ENCODE results near the gene FLNC.

The FLNC gene

GRCh38 chr7:128846781-128847444 lies 16.7 kb downstream of the FLNC start:
- no peak for DNase-seq

DNA sequence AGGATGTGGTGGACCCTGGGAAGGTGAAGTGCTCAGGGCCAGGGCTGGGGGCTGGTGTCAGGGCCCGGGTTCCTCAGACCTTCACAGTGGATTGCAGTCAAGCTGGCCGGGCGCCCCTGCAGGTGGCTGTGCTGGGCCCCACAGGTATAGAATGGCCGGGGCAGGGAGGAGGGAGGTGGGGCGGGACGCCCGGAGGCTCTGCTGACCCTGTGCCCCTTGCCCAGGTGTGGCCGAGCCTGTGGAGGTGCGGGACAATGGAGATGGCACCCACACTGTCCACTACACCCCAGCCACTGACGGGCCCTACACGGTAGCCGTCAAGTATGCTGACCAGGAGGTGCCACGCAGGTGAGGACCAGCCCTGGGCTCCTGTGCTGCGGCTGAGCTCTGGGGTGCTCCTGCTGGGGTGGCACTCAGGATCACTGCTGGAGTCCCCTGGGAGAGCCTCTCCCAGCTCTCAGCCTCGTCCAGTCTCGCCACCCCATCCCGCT lies 17.6 kb downstream of the FLNC start:
- DNase-seq = no peak

DNA sequence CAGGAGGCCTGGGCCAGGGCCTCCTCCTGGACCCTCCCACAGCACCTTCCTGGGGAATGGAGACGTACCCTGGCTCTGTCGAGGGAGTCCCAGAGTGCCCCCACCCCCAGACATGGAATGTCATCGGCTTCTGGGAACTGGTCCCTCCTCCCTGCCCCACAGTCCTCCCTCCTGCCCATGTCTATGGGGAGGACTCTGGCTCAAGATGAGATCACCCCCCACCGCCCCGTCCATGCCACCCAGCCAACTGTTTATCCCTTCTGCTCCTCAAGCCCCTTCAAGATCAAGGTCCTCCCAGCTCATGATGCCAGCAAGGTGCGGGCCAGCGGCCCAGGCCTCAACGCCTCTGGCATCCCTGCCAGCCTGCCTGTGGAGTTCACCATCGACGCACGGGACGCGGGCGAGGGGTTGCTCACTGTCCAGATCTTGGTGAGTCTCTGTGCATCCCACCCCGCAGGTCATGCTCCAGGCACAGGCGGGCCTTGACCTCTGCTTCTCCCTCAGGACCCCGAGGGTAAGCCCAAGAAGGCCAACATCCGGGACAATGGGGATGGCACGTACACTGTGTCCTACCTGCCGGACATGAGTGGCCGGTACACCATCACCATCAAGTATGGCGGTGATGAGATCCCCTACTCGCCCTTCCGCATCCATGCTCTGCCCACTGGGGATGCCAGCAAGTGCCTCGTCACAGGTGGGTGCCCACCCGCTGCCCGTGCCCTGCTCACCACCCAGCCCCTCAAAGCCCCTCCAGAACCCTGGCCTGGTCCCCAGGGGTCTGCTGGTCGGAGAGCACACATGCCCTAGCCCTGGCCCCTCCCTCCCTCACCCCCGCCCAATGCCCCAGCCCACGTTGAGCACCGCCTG lies 18.3 kb downstream of the FLNC start:
- DNase-seq = no peak

GRCh38 chr7:128849156-128849515 lies 18.9 kb downstream of the FLNC start:
- DNase-seq = no peak

DNA sequence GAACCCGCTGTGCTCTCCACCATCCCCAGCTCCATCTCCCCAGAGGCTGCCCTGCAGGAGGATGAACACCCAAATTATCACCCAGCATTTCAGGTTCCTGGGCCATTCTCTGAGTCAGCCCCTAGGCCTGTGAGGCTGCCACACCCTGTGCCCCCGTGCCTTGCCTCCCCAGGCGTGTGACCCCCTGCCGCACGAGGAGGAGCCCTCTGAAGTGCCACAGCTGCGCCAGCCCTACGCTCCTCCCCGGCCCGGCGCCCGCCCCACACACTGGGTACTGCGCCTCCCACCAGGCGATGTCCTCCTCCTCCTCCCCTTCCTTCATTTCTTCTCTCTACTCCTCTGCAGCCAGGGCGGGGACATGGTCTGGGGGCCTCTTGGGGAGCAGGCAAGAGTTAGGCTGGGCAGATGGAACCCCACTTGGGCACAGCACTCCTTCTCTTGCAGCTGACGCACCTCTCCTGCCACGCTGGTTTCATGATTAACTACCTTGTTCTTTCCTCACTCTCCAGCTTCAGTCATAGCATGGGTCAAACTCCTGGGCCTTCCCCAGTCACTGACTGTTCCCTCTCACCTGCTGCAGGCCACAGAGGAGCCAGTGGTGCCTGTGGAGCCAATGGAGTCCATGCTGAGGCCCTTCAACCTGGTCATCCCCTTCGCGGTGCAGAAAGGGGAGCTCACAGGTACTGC lies 19.7 kb downstream of the FLNC start:
- DNase-seq = no peak

- no peak for DNase-seq
Observed at GRCh38 chr7:128852537-128853254, 22.5 kb downstream of the FLNC start.

- DNase-seq = no peak
Observed at GRCh38 chr7:128853799-128854198, 23.6 kb downstream of the FLNC start.

DNA sequence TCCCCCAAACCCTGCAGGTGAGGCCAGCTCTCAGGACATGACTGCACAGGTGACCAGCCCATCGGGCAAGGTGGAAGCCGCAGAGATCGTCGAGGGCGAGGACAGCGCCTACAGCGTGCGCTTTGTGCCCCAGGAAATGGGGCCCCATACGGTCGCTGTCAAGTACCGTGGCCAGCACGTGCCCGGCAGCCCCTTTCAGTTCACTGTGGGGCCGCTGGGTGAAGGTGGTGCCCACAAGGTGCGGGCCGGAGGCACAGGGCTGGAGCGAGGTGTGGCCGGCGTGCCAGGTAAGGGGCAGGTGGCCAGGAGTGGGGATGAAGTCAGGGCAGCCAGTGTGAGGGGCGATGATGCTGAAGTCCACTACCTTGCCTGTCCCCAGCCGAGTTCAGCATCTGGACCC lies 24.2 kb downstream of the FLNC start:
- DNase-seq = no peak

DNA sequence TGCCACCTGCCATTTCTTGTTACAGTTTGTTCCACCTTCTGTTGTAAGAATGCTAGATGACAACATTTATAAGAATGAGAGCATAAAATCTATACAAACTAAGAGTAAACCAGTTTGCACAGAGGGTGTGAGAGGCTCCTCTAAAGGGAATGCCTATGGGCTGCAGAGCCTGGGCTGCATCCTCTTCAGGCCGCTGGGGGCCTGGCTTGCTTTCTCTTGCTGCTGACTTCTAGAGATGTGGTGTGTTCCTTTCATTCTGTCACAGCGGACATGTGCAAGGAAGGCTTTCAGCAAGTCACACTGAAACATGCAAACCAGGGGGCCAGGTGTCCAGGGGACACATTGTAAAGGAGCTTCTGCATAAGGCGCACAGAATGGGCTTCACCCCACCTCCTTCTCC lies 25.4 kb downstream of the FLNC start:
- DNase-seq = no peak

GRCh38 chr7:128856001-128856718 lies 26.0 kb downstream of the FLNC start:
- no peak for DNase-seq

DNA sequence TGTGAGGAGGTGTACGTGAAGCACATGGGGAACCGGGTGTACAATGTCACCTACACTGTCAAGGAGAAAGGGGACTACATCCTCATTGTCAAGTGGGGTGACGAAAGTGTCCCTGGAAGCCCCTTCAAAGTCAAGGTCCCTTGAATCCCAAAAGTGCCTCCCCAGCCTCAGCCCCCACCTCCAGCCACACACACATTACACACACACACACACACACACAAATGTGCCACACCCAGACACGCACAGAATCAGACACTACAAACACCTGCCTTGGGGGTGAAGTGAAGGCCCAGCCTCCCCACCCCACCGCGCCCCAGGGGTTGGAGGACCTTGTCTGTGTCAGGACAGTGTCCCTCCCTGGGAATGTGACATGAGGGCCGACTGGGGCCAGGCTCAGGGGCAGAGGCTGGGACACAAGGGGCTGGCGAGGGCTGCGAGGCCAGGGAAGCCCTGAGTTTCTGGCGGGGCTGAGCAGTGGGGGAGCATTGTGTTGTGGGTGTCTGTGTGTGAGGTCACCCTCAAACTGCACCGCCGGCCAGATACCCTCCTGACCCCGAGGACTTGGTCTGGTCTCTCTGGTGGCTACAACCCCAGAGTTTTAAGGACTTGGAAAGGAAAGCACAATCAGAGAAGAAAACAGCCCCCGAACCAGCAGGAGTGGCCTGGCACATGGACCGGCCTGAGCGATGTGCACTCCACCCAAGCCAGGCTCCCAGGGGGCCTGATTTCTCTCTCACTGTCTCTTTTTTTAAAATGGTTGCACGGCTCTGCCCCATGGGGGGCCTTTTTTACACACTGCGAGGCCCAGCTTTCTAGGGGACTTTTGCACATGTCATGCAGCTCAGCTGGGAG lies 28.4 kb downstream of the FLNC start:
- peak; percentile 22 for DNase-seq

DNA sequence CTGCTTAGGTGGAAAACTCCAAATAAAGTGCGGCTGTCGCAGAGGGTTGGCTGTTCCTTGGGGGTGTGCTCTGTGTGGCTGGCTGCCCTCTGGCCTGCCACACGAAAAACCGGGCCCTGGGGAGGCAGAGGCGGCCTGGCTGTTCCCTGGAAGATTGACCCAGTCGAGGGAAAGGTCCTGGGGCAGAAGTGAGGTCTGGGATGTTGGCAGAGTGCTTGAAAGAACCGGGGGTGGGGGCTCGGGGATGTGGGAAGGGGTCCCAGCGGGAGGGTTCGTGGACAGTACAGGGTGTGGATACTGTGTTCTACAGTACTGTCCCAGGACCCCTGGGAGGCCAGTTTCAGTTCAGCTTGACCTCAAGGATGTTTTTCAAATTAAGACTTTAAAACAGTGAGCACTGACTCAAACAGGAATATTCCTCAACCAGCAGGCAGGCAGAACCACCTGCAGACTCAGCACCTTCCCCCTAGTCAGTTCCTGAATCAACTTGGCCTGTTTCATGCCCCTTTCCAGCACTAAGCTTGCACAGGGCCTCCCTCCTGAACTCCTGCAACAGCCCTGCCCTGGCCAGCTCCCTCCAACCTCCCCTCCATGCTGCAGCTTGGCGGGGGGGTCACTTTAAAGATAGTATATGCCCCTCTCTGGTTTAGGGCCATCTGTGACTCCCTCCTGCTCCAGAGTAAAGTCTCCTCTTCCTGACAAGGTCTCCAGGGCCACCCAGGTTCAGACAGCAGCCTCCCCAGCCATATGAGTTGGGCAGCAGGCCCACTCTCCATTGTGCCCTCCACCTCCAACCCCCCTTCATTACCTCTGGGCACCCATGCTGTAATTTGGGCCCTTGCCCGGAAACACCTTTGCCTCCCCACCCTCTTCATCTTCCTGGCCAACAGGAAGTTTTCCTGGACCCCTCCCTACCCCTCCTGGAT lies 29.3 kb downstream of the FLNC start:
- DNase-seq = no peak

- peak; percentile 31 for DNase-seq
Observed at GRCh38 chr7:128860158-128861073, 30.2 kb downstream of the FLNC start.

GRCh38 chr7:128861957-128862570 lies 31.9 kb downstream of the FLNC start:
- DNase-seq = no peak

DNA sequence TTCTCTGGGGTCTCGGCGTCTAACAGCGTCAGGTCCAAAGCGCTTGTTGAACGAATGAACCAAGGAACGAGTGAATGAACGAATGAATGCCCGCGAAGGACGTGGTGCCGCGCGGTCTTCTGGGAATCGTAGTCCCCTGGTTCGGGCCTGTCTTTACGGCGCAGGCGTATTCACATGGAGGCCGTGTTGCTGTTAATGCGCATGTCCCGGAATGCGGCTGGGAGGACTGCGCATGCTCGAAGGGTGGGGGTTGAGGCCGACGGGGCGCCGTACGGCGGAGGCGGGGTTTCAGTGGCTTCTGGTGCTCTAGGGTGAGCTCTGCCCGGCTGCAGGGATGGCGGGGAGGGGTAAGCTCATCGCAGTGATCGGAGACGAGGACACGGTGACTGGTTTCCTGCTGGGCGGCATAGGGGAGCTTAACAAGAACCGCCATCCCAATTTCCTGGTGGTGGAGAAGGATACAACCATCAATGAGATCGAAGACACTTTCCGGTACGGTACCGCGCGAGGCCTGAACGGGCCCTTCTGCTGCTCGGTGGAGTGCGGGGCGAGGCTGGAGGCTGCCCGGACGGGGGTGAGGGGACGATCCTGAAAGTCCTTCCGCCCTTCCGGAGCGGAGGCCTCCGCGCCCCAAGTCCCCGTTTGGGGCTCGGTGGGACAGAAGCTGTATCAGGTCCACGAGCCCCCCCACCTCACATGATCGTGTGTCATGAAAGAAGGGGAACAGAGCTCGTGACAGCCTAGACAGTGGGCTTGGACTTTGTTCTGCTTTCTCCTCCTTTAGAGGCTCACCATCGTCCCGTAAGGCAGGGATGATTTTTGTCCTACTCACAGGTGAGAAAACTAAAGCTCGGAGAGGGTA lies 32.6 kb downstream of the FLNC start, which contains the start of gene ATP6V1F:
ATP6V1F (plus strand) TSS at position 286 of the 862 bp plus-strand sequence; CDS start at position 335, 49 bp downstream.
- DNase-seq = peak; percentile 97

DNA sequence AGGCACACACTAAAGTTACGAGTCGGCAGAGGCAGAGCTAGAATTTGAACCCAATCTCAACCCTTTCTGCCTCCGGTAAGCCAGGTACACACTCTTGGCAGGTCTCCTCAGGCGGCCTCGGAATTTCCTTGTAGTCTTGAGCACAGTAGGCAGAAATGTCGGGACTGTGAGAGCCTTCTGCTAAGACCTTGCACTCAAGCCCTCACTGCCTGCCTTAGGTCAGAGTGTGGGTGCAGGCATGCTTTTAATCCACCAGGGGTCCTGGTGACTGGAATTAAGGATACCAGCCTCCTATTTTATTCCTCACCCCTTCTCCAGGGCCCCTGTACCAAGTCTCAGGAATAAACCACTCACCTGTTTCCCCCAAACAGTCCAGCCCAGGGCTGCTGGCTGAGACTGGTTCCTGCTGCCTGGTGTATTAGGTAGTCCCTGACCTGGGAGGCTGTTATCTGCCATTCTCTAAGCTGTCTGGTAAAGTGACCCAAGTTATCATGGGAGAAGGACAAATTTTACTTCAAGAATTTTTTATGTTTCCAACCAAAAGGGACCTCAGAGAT lies 33.3 kb downstream of the FLNC start:
- peak; percentile 76 for DNase-seq

DNA sequence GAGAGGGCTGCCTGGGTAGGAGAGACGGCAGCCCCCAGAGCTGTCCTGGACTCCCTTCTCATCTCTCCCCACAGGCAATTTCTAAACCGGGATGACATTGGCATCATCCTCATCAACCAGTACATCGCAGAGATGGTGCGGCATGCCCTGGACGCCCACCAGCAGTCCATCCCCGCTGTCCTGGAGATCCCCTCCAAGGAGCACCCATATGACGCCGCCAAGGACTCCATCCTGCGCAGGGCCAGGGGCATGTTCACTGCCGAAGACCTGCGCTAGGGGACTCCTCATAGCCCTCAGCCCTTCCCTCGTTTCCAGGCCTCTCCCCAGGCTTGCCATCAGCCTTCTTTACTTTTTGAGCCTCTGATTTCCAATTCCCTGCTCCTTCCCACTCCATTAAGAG lies 35.1 kb downstream of the FLNC start:
- no peak for DNase-seq
